HG03521 (cell line): ENCODE data around the gene CHD6.

ENCODE experiments used
- ATAC-seq: cut with Tn5 transposase; IDR thresholded peaks from one replicate; pipeline ENCODE4 v1.9.1; 2021; ENCODE audit warnings: mild to moderate bottlenecking, moderate library complexity; ENCODE audit not compliant: unreplicated experiment

CHD6 gene

DNA sequence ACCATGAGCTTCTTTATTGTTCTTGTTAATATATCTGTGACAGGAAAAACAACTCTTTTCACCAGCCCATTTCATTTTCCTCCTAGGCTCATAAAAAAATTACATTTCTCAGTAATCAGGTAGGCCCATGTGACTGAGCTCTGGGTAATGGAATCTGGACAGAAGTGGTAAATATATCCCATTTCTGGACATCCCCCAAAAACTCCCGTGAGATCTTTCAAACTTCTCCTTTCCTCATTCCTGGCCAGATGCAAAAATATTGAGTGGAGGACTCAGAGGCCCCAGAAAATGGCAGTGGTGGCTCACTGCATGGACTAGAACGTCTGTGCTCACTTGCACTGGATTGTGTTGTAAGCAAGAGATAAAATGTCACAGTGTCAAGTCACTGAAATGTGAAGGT is 3.8 kb upstream of the CHD6 start:
- ATAC-seq, result no peak

DNA sequence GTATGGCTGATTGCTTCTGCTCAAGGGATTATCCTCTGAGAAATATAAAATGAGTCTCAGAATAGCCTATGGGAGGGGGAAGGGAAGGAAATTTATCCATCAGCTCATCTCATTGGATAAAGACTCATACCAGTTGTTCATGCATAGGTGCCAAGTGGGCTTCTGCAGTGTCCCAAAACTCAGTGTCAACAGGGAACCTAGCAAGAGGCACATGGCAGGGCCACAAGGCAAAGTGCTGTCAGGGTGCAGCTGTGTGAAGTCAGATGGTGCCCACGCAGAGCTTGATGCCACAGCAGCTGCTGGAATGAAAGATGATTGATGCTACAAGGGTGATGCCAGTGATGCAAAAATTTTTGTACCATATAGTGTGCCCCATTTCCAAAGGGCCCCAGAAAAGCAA is 3.2 kb upstream of the CHD6 start:
- no peak for ATAC-seq

DNA sequence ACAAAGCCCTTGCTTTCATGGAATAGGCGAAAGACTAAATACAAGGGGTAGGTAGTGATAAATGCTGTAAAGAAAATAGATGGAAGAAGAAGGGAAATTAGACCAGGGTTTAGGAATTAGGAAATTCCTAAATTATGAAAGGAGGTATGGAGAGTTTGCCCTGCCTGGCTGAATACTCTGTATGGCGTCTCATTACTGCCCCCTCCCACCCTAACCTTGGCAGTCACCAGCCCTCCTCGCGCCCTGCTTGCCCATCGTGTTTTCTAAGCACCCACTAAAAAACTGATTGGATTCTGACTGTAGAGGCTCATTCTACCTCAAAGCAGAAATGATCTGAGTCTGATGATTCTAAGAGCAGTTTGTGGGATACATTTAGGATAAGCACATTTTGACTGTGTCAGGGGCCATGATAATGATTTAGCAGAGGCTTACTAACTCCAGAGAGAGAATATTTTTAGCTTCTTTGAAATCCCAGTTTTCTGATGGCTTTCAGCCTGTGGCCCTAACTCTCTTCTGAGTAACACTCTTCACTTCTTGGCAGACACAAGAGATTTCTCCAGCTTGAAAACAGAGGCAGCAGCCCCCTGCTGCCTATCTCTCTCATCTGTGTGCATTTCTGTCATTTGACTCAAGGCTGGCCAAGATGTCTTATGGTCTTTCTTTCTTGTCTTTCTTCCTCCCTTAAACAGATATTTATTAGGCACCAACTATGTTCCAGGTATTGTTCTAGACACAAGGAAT is 1.4 kb upstream of the CHD6 start:
- no peak for ATAC-seq

DNA sequence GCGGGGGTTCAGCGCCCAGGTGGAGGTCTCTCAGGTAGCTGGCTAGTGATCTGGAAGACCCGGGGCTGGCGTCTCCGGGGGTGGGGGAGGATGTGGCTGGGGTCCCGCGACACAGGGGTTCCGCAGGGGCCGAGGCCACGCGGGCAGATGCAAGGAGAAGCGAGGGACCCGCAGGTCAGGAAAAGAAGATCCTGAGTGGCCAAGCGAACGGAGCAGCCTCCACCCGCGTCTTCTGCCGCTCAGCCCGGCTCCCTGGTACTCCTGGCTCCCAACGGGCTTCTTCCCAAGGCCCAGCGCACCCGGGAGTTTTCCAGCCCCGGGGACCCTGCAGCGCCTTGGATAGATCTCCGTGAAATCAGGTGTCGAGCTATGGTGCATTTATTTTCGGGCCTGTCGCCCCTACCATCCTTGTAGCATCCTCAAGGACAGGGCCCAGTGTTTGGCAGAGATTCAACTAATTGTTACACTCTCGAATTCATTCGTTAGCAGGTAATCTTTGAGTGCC is 682 bp upstream of the CHD6 start:
- no peak for ATAC-seq

DNA sequence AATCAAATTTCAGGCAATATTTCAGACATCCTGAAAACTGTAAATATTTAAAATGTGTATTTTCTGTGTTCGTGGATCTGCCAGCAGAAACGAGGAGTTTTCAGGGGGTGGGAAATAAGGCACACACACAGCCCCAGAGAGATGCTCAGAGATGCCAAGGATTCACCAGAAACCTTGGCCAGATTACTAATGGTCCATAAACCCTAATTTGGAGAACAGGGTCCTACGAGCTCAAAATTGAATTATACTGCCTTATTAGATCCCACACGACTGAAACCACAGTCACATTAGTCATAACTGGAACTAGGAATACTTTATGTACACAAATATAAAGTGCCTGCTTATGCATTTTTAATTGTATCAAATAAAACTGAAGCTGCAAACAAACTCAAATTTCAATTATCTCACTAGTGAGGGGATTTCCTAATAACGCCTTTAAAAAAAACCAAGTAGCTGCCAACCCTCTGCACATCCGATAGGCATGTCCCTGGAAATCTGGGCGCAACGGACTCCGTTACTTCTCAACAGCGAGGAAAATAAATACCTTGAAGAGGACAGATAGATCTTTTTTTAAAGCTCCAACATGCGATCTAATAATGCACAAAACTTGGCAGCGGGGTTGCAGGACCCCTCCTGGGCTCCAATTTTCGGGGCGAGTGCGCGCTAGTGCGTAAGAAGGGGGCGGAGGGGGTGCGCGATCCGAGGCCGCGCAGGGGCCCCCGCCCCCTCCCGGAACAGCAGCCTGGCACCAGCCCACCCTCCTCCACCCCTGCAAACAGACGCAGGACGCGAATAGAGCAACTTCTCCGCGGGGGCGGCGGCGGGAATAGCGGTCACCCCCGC is 897 bp downstream of the CHD6 start:
- peak; percentile 9 for ATAC-seq

DNA sequence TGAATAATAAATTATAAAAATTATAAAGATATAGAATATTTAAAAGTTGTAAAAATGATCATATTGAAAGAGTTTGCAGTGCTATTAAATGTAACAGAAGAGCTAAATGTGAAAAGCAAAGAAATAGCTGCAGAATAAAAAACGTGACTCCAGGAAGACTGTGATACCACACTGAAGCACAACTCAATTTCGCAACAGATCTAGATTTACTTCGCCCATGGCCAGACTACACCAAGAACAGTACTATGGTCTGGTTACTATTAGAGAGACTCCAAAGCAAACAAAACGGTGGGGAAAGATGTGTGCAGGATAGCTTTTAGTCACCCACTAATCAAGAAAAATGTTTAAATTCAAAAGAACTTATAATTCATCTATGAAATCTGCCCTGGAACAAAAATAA is 1.9 kb downstream of the CHD6 start:
- no peak for ATAC-seq

DNA sequence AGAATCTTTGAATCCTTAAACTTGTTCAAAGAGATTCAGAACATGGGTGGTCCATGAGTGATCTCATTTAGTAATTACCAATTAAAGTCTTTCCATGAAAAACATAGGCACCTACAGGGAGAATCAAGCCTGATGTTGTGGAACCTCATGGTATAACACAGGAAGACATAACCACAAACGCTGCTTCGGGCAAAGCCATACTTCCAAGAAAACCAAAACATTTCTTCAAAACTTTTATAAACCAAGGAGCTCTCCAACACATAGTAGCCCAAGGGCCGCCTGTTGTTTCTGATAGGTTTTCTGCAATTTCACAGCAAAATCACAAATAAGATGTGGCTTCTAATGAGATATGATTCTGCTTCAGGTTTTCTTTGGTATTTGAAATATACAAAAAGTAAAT is 2.5 kb downstream of the CHD6 start:
- no peak for ATAC-seq

DNA sequence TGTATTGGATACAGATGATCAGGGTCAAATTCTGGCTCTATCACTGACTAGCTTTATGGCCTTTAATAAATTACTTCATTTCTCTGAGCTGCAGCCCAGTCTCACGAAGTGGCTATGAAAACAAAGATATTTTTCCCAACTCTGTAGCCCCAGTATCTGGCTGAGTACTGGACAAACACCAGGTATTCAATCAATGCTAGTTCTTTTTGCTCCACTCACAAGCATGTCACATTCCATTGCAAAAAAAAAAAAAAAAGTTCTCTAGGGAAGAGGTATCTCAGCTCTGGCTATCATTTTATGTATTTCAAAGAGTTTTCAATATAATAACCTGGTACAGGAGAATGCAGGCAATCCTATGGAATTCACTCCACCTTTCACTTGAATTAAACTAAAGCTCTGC is 3.1 kb downstream of the CHD6 start:
- ATAC-seq, result no peak

DNA sequence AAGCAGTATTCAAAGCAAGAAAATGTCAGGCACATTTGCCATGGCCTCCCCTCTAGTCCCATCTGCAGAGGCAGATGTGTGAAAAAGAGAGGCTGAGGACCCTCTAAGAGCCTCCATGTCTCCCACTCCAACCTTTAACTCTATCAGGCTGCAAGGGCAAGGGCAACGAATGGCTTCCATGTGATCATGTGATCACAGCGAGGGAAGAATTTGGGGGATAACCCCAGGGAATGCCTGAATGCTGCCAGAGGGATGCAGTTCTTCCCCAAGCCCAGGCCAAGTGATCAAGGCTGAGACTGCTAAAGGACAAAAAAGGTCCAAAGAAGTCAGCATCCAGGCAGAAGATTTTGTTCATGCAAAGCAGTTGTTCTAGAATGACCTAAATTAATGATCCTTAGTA is 4.9 kb downstream of the CHD6 start:
- ATAC-seq, result no peak

DNA sequence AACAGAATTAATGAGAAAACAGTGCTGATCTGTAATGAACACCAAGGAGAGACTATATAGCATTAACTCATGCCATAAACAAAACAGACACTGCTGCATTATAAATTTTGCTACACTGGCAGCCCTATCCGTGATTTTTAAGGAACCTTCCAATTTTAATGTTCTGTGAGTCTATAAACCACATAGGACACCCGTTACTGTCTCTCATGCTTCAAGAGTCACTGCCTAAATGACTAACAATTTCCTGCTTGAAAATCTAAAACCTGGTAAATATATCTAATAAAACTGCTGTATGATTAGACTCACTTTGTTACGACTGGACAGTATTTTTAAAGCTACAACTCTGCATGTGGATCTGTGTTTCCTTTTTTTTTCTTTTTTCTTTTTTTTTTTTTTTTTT is 8.7 kb downstream of the CHD6 start:
- no peak for ATAC-seq

DNA sequence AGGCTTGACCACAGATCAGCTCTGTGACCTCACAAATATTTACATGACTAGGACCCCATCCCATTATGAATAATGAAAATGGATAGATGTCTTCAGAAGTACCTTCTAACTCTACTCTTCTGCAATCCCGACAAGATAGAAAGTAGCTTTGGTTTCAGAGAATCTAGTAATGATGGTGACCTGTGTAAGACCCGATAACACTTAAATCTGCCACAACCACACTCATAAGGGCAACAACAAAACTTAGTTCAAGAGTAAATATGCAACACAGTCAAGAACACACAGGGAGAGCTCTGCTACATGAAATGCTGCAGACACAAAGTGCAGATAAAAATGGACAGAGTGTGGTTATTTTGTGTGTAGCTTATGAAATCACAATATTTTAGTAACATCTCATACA is 9.6 kb downstream of the CHD6 start:
- no peak for ATAC-seq

DNA sequence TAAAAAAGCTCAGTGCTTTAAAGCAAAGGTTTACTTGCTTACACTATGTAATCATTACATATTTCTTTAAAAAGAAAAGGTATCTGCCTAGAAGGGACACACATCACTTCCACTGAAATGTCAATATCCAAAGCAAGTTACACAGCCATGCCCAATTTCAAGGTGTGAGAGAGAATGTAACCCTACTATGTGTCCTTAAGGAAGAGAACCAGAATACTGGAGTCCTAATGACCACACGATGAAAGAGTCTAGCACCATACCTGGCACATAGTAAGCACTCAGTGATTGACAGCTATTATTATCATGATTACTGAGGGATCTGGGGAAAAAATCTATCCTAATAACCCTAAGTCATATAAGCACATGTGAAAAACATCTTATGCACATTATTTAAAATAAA is 10.4 kb downstream of the CHD6 start:
- no peak for ATAC-seq

DNA sequence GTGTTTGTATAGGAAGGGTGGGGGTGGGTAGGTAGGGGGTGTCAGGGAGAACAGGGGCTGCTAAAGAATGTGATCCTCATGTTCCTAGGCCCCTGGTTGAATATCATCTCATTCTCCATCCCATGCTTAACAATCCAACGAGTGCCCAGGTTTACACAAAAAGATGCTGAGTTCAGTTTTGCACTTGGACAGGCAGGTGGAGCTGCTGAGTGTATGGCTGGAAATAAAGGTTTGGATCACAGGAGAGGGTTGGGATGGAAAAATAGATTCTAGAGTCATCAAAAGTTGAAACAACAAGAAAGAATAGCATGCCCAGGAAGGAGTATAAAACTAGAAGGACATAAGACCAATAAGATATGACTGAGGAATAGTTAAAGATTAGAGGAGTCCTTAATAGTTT is 14.2 kb downstream of the CHD6 start:
- no peak for ATAC-seq

DNA sequence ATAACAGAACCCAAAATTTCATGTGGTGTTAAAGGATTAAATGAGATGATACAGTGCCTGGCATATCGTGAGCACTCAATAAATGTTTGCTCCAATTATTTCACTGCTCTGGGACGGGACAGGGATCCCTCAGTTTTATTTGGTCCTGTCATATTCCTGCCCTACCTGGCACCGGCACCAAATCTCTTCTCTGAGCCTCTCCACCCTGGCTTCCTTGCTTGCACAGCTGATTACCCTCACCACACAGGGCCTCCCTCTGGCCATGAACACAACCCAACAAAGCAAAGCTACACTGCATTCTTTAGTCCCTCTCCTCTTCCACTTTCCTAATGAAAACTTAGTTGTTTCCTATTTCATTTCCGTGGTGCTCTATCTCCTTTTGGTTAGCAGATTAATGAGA is 16.4 kb downstream of the CHD6 start:
- no peak for ATAC-seq

DNA sequence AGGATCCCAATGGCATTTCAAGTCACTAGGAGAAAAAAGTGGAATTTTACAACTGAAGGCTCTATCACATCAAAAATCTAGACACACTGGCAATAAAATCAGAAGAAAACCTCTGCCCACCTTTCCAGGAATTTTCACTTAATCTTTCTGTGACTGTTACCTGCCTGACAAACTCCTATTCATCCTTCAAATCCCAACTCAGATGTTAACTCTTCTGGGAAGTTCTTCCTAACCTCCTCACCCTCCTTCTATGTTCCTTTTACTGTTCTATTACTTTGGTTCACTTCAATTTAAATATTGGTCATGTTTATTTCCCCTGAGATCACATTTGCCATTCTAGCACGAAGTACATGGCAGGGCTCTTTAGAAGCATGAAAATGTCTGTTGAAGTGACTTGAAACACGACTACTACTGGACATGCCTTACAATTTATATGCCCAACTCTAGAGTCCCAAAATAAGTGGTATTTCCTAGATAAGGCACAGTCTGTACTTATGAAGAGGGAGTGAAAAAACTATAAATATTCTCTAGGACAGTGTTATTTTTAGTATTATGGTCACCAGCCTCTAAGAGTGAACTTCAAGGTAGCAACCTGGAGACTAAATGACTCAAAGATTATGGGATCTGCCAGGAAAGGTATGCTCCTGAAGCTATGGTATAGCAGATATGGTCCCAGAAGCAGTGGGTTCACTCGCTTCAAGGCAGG is 17.1 kb downstream of the CHD6 start:
- no peak for ATAC-seq

DNA sequence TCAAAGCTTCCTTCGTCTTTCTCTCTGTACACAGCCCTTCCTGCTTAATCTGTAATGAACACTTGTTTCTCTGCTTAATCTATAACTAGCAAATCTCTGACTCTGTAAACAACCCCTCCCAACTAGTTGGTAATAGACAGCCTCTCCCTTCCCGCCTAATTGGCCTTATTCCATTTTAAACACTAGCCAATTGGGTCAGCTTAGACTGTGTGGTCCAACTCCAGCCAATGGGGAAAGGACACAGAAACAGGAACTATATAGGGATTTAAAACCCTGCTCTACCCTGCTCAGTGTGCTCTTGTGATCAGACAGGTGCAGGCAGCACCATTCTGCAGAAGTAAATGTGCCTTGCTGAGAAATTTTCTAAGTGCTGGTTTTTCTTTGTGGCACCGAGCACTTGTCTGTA is 18.5 kb downstream of the CHD6 start:
- no peak for ATAC-seq

DNA sequence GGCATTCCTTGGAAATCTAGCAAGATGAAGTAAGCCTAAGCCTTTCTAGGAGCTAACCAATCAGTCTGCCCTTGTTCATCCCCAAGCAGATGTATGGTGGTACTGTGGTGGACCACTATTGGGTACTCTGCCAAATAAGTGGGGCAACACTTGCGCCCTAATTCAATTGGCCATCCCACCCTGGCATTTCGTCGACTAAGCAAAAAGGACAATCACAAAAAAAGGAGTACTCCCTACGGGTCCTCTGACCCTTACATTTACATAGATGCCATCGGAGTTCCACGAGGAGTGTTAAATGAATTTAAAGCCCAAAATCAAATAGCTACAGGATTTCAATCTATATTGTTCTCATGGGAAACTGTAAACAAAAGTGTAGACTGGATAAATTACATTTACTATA is 19.5 kb downstream of the CHD6 start:
- ATAC-seq, result no peak

DNA sequence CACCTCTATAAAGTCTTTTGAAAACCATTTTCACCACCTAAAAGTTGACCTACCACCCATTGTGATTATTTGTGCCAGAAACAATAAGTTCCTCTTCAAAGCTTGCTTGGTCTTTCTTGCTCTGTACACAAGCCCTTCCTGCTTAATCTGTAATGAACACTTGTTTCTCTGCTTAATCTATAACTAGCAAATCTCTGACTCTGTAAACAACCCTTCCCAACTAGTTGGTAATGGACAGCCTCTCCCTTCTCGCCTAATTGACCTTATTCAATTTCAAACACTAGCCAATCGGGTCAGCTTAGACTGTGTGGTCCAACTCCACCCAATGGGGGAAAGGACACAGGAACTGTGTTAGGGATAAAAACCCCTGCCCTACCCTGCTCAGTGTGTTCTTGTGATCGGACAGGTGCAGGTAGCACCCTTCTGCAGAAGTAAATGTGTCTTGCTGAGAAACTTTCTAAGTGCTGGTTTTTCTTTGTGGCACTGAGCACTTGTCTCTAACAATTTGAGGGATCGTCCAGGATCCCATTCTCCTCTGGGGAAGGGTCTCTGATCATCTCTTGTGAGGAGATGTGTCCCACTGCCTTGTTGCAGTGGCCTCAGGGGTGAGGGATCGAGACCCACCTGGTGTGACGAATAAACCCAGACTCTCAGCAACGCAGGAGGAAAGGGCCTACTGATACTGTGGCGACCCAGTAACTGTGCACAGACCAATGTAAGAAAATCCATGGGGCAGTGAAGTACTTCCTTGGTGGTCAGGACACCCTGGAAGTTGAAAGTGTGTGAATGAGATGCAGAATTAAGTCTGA is 23.5 kb downstream of the CHD6 start:
- ATAC-seq, result no peak

DNA sequence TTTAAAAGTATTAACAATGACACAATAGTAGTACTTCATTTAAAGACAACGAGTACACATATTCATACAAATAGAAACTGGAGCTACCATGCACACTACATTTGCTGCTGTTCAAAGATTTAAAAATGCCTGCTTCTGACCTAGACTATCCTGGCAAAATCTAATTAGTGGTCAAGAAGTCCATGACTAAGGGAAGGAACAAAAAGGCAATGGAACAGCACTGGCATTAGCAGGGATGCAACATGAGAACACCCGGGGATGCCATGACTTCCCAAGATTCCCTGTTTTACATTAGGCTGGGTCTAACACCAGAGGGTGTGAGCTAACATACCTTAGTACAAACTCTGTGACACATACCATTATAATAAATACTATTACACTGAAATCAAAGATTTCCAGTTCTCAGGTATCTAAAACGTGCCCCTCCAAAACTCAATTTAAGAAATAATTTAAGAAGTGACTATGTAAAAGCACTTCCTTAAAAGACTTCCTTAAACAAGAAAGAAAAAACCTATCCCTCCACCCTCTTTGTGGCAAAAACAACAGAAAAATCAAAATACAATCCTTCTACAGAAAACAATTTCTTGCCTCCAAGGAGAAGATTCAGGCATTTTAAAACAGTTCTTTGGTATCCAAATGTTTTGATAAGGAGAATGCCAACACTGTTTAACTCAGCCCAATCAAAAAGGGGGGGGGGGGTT is 25.5 kb downstream of the CHD6 start:
- no peak for ATAC-seq

DNA sequence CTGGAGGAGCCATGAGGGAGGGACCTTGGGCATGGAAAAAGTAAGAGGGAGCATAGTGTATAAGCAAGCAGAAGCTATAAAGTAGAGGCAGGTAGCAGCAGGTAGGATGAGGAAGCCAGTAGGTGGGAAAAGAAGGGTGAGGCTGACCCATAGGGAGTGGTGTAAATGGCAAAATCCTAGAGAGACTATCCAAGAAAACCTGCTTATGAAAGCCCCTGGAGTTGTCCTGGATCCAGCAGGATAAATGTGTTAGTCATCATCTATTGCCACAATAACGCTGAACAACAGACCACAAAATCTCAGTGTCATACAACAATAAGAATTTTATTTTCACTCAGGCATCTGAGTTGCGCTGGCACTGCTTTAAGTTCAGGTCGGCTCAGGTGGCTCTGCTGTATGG is 30.2 kb downstream of the CHD6 start:
- no peak for ATAC-seq
